Skin of body (tissue), 2 donors: ENCODE measurements around the gene LMF2. TPM values are rescaled to one million over a fixed set of nuclear protein-coding genes. Genes with fewer than 3 reads are reported as not detected.
"Not testable (repeated sequence)": the region's sequence is repeated elsewhere in the genome, so short reads cannot be mapped to it uniquely, and the experiment has no call there.

ENCODE experiments used
- DNase-seq: peaks from one replicate; lab custom pipeline; 2025; lab: John Stamatoyannopoulos, UW
- total RNA-seq: library from RNA; depleted of rRNA; stranded (reverse); fragments of >200 nt; gene quantifications from one replicate; pipeline ENCODE4 v1.2.3, GENCODE V29; 2014

Gene LMF2, protein sequence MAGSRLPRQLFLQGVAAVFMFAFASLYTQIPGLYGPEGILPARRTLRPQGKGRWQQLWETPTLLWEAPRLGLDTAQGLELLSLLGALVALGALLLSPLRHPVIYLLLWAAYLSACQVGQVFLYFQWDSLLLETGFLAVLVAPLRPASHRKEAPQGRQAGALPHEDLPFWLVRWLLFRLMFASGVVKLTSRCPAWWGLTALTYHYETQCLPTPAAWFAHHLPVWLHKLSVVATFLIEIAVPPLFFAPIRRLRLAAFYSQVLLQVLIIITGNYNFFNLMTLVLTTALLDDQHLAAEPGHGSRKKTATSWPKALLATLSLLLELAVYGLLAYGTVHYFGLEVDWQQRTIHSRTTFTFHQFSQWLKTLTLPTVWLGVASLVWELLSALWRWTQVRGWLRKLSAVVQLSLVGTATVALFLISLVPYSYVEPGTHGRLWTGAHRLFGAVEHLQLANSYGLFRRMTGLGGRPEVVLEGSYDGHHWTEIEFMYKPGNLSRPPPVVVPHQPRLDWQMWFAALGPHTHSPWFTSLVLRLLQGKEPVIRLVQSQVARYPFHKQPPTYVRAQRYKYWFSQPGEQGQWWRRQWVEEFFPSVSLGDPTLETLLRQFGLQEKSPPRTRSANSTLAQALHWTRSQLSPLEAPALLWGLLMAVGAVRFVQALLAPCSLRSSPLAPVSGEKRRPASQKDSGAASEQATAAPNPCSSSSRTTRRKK
- total RNA-seq = 16.1 TPM

- no peak for DNase-seq
Measured at GRCh38 chr22:50507421-50507990, at the start of gene LMF2. Gene LMF2, minus strand, starts transcription at chr22:50507702. Its CDS starts 27 bp downstream, at chr22:50507675.

GRCh38 chr22:50556703-50557102 lies 49.2 kb upstream of the LMF2 start:
- no peak for DNase-seq

- no peak for DNase-seq
Measured at GRCh38 chr22:50553310-50553709, 45.8 kb upstream of the LMF2 start.

- DNase-seq = no peak
Measured at GRCh38 chr22:50551160-50551752, 43.8 kb upstream of the LMF2 start.

GRCh38 chr22:50550395-50550794 lies 42.9 kb upstream of the LMF2 start:
- no peak for DNase-seq

- no peak for DNase-seq
Measured at GRCh38 chr22:50548921-50549790, 41.7 kb upstream of the LMF2 start.

DNA sequence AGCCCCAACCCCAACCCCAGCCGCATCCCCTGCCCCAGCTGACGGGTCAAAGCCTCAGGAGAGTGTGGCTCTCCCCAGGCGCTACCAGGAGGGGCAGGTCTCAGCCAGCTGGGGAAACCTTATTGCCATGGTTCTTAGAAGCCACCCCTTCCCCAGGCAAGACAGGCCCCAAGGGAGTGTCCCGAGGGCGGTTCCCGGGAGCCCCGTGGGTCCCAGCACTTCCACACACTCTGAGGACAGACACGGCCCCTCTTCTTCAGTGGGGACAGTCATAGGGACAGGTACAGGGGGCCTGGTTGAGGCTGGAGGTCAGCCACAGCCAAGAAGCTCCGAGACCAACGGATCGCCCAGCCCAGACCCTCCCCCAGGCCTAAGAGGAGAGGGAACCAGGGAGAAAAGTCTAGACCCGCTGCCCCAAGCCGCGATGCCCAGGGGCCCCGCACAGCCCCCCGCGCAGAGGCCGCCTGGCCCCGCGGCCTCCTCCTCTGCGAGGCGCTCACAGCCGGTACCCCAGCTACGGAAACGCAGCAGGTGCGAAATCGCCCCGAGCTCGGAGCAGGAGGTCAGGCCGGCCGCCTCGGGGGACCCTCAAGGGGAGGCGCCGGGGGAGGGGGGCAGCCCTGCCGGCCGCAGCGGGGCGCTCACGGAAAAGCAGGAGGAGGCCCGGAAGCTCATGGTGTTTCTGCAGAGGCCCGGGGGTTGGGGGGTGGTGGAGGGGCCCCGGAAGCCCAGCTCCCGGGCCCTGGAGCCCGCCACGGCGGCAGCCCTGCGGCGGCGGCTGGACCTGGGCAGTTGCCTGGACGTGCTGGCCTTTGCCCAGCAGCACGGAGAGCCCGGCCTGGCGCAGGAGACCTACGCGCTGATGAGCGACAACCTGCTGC lies 40.8 kb upstream of the LMF2 start:
- no peak for DNase-seq

- no peak for DNase-seq
Measured at GRCh38 chr22:50547263-50547985, 39.9 kb upstream of the LMF2 start.

DNA sequence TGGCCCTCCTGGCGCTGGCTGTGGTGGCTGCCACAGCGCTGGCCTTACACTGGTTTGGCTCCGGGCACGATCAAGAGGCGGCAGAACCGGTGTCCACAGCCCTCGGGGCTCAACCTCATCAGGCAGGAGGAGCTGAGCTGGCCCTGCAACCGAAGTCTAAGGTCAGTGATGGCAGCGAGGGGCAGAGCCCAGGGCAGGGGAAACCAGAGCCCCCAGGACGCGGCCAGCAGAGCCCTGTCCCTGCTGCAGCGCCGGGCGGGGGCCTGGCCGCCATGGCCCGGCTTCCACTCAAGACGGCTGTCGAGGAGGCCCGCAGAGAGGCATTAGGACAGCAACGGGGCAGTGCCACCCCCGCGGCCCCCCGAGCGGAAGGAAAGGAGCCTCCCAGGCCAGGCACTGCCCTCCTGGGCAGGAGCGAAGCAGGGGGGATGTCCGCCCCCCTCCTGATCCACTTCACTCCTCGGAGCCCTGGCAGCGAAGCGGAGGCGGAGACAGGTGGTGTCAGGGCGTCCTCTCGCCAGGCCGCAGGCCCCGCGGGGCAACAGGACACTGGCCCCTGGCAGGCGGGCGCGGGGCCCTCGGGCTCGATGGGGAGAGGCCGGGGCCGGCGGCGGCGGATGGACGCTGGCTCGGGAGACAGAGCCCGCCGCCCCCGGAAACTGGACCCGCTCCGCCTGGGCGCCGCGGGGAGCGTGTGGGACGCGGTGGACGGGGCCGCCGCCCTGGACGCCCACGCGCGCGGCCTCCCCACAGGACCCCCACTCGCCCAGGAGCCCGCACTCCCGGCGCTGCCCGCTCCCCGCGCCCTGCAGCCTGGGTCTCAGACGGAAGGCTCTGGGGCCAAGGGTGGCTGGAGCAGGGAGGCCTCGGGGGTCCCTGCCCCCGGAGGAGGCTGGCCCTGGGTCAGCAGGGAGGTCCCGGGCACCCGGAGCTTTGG lies 39.1 kb upstream of the LMF2 start:
- no peak for DNase-seq

DNA sequence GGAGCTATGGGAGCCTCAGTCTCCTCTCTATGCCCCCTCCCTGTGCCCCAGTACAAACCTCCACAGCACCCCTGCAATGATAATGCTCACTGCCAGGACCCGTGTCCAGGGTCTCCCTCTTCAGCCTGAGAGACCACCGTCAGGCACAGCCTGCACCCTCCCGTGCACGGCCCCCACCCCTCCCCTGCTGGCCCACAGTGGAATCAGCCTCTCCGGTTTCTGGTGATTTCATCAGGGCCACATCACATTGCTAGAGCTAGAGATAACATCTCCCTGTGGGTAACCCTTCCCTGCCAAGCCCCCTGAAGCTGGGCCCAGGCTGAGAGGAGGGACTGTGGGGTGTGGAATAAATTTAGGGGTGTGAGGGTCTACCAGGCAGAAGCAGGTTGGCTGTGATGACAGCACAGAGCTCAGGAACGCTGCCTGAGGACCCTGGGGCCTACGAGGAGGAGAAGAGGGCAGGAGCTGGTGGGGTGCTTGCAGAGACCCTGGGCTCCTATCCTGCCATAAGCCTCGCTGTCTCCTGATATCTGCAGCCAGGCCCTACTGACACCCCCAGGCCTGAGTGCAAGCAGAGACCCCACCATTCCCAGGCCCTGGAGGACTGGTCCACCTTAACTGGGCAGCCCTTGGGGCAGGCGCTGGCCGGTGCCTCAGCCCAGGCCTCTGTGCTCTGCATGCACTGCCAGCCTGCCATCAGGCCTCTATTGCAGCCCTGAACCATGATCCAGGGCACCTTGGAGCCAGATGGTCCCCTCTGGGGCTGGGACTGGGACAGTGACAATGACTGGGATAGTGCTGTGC lies 38.2 kb upstream of the LMF2 start, which contains the start of gene KLHDC7B:
Gene KLHDC7B, plus strand, starts transcription at position 378 of the 804 bp plus-strand sequence. Its CDS starts 345 bp downstream, at position 723.
- no peak for DNase-seq

DNA sequence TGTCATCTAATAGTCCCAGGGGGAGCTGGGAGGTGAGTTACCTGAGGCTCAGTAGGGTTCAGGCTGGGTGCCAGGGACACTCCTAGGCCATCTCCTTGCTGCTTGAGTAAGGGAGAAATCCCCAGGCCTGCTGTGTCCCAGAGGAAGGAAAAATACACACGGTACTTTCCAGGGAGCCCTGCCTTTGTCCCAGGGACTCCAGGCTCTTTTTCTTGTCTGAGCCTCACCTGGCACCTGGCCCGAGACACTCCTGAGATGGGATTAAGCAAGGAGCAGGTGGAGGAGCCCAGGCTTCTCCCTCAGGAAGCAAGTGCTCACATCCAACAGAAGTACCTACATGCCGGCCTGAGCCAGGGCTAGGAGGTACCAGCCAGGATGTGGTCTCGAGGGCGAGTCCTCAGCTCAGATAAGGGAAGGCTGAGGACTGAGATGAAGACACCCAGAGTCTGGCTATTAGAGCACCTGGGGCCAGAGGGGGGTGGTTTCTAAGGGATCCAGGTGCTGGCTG lies 37.3 kb upstream of the LMF2 start:
- DNase-seq = no peak

- no peak for DNase-seq
Measured at GRCh38 chr22:50544078-50544745, 36.7 kb upstream of the LMF2 start.

DNA sequence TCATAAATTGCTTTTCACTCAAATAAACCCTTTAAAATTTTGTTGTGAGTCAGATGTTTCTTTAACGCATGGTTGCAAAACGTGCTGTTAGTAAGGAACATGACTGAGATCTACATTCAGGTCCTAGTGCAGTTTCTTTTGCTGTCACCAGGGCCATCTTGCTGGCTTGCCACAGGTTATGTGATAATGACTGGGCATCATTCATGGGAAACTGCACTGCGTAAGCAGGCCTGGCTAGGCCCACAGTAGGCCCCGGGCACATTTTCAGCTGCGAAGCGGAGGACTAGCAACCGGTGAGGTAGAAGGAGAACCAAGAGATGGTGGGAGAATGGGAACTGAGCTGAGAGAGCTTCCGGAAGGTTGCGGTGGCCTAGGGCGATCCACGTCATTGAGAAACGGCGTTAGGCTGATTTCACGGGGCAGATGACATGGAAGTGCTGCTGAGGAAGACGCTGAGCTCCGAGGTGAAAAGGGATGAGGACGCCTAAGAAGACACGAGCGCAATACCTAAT lies 35.0 kb upstream of the LMF2 start:
- no peak for DNase-seq

GRCh38 chr22:50541667-50542026 lies 34.1 kb upstream of the LMF2 start:
- not testable (repeated sequence) for DNase-seq

- DNase-seq = no peak
Measured at GRCh38 chr22:50540381-50540780, 32.9 kb upstream of the LMF2 start.

GRCh38 chr22:50537765-50538164 lies 30.3 kb upstream of the LMF2 start:
- DNase-seq = no peak
